ENCODE measurements around the gene FASTKD3.

The FASTKD3 gene

DNA sequence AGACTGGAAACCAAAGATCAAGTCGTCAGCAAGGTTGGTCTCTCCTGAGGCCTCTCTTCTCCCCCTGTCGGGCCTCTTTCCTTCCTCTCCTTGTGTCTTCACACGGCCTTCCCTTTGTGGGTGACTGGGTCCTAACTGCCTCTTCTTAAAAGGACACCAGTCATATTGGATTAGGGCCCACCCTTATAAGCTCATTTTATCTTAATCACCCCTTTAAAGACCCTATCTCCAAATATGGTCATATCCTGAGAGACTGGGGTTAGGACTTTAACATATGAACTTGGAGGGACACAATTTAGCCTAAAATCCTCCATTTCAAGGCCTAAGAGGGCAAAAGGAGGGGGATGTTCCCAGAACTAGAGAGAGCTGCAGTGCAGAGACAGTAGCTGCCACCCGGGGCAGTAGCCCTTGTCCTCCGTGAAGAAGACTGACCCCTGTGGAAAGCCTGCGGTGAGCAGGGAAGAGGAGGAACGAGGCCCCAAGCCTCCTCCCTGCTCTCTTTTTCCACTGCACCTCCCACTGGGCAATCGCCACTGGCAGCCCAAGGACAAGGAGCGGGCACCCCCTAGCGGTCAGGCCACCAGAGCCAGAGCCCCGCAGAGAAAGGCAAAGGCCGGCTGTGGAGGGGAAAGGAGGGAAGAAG, 52.8 kb downstream of the FASTKD3 start:
- H3K4me3 ChIP-seq (ENCODE audit: low read depth, low read length) = peak overlapping the region; percentile 23
- TF ChIP-seq MAX (IDR thresholded peaks at IDR 0.05; ENCODE audit: low read depth, low read length) (0 out of 2 replicates have a peak, but pooled peaks have one; percentile 43), MYC (IDR thresholded peaks at IDR 0.05; ENCODE audit: low read depth, low read length) (0 out of 2 replicates have a peak, but pooled peaks have one; percentile 42), POLR2A (IDR thresholded peaks at IDR 0.05; ENCODE audit: extremely low read depth, insufficient read length) (no peak)
- TF ChIP-seq, protein P1, sequence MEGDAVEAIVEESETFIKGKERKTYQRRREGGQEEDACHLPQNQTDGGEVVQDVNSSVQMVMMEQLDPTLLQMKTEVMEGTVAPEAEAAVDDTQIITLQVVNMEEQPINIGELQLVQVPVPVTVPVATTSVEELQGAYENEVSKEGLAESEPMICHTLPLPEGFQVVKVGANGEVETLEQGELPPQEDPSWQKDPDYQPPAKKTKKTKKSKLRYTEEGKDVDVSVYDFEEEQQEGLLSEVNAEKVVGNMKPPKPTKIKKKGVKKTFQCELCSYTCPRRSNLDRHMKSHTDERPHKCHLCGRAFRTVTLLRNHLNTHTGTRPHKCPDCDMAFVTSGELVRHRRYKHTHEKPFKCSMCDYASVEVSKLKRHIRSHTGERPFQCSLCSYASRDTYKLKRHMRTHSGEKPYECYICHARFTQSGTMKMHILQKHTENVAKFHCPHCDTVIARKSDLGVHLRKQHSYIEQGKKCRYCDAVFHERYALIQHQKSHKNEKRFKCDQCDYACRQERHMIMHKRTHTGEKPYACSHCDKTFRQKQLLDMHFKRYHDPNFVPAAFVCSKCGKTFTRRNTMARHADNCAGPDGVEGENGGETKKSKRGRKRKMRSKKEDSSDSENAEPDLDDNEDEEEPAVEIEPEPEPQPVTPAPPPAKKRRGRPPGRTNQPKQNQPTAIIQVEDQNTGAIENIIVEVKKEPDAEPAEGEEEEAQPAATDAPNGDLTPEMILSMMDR (IDR thresholded peaks at IDR 0.05; ENCODE audit: low read depth, low read length) = peak; percentile 97
- peak; percentile 90 for DNase-seq (ENCODE audit: low read depth)

DNA sequence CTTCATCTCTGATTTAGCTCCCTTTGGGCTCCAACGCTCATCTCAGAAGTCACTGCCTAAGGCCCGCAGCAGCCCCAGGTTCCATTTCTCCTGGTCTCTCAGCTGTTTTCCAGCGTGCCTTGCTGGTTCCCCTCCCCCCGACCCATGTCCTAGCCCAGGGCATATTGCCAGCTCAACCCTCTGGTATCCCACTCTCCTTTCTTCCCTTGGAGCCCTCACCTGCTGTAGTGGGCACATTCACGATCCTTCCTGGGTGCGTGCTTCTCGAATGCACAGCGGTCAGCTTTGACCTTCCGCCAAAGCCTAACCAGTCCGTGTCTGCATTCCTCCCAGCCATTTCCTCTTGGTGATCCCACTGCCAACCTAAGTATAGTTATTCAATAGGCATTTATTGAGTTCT, 54.0 kb downstream of the FASTKD3 start:
- no peak overlapping the region for H3K4me3 ChIP-seq (ENCODE audit: low read depth, low read length)
- TF ChIP-seq MAX (IDR thresholded peaks at IDR 0.05; ENCODE audit: low read depth, low read length) = no peak
- no peak for TF ChIP-seq MYC (IDR thresholded peaks at IDR 0.05; ENCODE audit: low read depth, low read length)
- TF ChIP-seq, protein P1 (IDR thresholded peaks at IDR 0.05; ENCODE audit: low read depth, low read length) = no peak
- no peak for TF ChIP-seq POLR2A (IDR thresholded peaks at IDR 0.05; ENCODE audit: extremely low read depth, insufficient read length)
- no peak for DNase-seq (ENCODE audit: low read depth)

DNA sequence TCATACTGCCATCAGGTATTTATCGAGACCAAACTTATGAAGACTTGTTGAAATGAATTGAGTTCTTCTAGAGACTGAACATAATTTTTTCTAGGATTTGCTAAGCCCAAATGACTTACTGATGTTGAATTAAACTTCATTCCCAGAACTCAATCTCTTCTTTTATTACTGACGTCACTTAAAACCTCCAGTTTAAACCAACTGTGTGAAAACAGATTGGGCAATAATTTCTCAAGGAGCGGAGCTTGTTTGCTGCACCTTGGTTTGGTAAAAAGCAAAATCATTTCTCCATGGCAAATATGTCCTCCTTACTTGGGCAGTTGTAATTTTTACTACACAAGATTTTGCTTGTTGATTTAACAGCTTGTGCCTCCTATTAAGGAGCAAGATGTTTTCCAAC, 55.3 kb downstream of the FASTKD3 start:
- H3K4me3 ChIP-seq (ENCODE audit: low read depth, low read length) = no peak overlapping the region
- TF ChIP-seq MAX (IDR thresholded peaks at IDR 0.05; ENCODE audit: low read depth, low read length) = no peak
- DNase-seq (ENCODE audit: low read depth) = no peak

DNA sequence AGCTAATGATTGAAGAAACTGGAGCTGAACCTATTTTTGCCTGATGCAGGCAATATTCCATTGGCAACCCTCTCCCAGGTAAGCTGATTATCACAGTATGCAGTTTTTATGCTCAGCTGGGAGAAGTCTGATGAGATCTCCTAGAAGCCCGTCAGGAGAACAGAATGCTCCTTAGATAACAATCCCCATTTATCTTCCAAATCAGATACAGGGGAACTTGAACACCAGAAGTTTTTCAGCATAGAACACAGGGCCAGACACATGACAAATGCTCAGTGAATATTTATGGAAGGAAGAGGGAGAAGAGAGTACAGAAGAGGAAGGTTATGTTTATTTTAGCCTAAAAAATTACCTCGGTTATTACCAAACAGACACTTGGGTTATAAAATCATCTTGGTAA, 55.8 kb downstream of the FASTKD3 start:
- DNase-seq (ENCODE audit: low read depth) = no peak
- H3K4me3 ChIP-seq (ENCODE audit: low read depth, low read length) = no peak overlapping the region
- no peak for TF ChIP-seq MAX (IDR thresholded peaks at IDR 0.05; ENCODE audit: low read depth, low read length)
- TF ChIP-seq POLR2A (IDR thresholded peaks at IDR 0.05; ENCODE audit: extremely low read depth, insufficient read length) = no peak
- TF ChIP-seq, protein P1 (IDR thresholded peaks at IDR 0.05; ENCODE audit: low read depth, low read length) = no peak
- TF ChIP-seq MYC (IDR thresholded peaks at IDR 0.05; ENCODE audit: low read depth, low read length) = no peak

DNA sequence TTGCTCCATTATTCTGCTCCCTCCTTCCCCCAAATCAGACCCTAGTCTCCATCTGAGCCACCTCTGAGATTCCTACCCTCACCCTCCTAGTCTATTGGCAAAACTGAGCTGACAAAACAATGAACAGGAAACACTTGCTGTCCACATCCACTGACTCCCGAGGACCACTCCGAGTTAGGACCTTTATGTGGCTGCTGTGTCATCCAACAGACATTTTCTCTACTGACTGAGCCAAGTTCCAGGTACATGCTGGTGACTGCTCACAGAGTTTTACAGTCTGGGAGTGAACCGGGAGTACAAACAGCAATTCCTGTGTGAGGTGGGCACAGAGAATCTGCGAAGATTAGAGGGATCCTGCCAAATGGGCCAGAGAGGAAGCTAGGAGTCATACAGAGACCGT, 57.1 kb downstream of the FASTKD3 start:
- no peak for TF ChIP-seq POLR2A (IDR thresholded peaks at IDR 0.05; ENCODE audit: extremely low read depth, insufficient read length)
- TF ChIP-seq, protein P1 (IDR thresholded peaks at IDR 0.05; ENCODE audit: low read depth, low read length) = no peak
- no peak for TF ChIP-seq MAX (IDR thresholded peaks at IDR 0.05; ENCODE audit: low read depth, low read length)
- no peak for TF ChIP-seq MYC (IDR thresholded peaks at IDR 0.05; ENCODE audit: low read depth, low read length)
- H3K4me3 ChIP-seq (ENCODE audit: low read depth, low read length) = no peak overlapping the region
- DNase-seq (ENCODE audit: low read depth) = no peak

Measured in NB4 (cell line).